Stimulated activated CD8-positive, alpha-beta memory T cell treated with anti-CD3 and anti-CD28 coated beads, Interleukin-12 subunit alpha, Interleukin-12 subunit beta, amount 100 ng/mL, for 1 hour (primary cell): ENCODE measurements around the gene OTUB1.
A peak's percentile ranks its signal among the peaks of the same experiment; 100 is the strongest.
"Not testable (repeated sequence)": the region's sequence is repeated elsewhere in the genome, so short reads cannot be mapped to it uniquely, and the experiment has no call there.

Experiments
- DNase-seq: peaks from one replicate; pipeline ENCODE4 v3.0.0-alpha.2; 2020; ENCODE audit warnings: low read depth

Gene OTUB1

GRCh38 chr11:63986156-63986931 lies at the start of gene OTUB1:
TSS of gene OTUB1 (plus strand) at chr11:63986438. CDS start at chr11:63986457, 19 bp downstream.
- peak; percentile 77 for DNase-seq

- no peak for DNase-seq
These were observed 48.3 kb upstream of the OTUB1 start for GRCh38 chr11:63937713-63938478.

GRCh38 chr11:63938479-63939396 lies 47.5 kb upstream of the OTUB1 start, which contains the start of gene NAA40:
TSS of gene NAA40 (plus strand) at chr11:63939002. CDS start at chr11:63939097, 95 bp downstream.
- DNase-seq: peak; percentile 85

GRCh38 chr11:63939397-63939891 lies 46.8 kb upstream of the OTUB1 start:
- DNase-seq: no peak

- no peak for DNase-seq
These were observed 45.5 kb upstream of the OTUB1 start for GRCh38 chr11:63940786-63941185.

GRCh38 chr11:63941901-63942300 lies 44.3 kb upstream of the OTUB1 start:
- no peak for DNase-seq

GRCh38 chr11:63942803-63943202 lies 43.4 kb upstream of the OTUB1 start:
- no peak for DNase-seq

GRCh38 chr11:63944987-63945386 lies 41.3 kb upstream of the OTUB1 start:
- DNase-seq: no peak

- DNase-seq: no peak
These were observed 40.6 kb upstream of the OTUB1 start for GRCh38 chr11:63945477-63946163.

- no peak for DNase-seq
These were observed 34.3 kb upstream of the OTUB1 start for GRCh38 chr11:63951779-63952536.

GRCh38 chr11:63952570-63952969 lies 33.7 kb upstream of the OTUB1 start:
- DNase-seq: no peak

GRCh38 chr11:63958008-63958407 lies 28.2 kb upstream of the OTUB1 start:
- no peak for DNase-seq

GRCh38 chr11:63961608-63962412 lies 24.4 kb upstream of the OTUB1 start:
- no peak for DNase-seq

GRCh38 chr11:63963895-63964294 lies 22.3 kb upstream of the OTUB1 start:
- DNase-seq: not testable (repeated sequence)

GRCh38 chr11:63966444-63966843 lies 19.8 kb upstream of the OTUB1 start:
- DNase-seq: no peak

GRCh38 chr11:63969461-63969860 lies 16.8 kb upstream of the OTUB1 start:
- DNase-seq: no peak

GRCh38 chr11:63970902-63971301 lies 15.3 kb upstream of the OTUB1 start:
- no peak for DNase-seq

- DNase-seq: not testable (repeated sequence)
These were observed 12.4 kb upstream of the OTUB1 start for GRCh38 chr11:63973912-63974258.

- peak; percentile 90 for DNase-seq
These were observed 11.7 kb upstream of the OTUB1 start, which contains the start of gene COX8A for GRCh38 chr11:63974259-63975143. TSS of gene COX8A (plus strand) at chr11:63974620. CDS start at chr11:63974681, 61 bp downstream.
